Measurements from ENCODE around the gene TMEM100. TPM values are rescaled to one million over a fixed set of nuclear protein-coding genes. Genes with fewer than 3 reads are reported as not detected.

TMEM100 gene
- total and polyA plus RNA-seq, 2 donors (not counting 3 experiments of a cell fraction or from before 2014, with no cell fraction given): not detected

DNA sequence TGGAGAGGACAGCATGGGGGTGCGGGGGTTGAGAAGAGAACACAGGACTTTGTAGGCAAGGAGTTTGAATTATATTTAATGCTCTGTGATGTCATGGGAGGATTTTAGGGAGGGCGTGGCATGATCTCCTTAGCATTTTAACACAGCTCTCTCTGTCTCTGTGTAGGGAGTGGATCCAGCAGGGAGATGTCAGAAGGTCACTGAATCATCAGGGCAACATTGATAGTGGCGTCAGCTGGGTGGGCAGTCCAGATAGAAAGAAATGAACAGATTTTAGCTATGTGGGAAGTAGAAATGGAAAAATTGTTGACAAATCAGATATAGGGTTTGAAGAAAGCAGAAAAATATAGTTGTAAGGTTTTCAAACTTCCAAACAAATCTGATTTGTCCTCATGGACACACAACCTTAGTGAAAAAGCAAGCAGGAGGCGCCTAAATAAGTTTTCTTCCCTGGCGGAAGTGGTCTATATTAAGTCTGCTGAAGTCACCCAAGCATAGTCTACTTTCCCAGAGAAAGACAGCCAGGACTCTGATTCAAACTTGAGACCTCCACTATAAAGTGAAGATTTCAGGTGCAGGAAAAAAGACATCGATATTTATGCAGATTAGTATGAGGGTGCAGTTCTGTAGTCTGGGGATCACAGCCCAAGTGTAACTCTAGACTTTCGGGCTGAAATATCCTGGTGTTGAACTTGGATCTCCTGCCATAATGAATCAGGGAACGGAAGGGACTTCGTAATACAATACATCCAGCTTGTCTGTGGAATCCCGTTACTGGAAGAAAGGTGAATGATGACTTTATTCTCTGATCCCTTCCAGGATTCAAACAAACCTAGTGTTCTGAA, 18.1 kb upstream of the TMEM100 start:
- Histone ChIP-seq H3K9me3 (replicated peaks; ENCODE audit: control insufficient read depth, insufficient read depth, low read length) (no peaks in the 10 kb centered on the region), H3K36me3 (ENCODE audit: control insufficient read depth in 2 of 2, extremely low read depth in 1 of 2, insufficient read depth in 2 of 2, low read length in 2 of 2) (no peaks in the 10 kb centered on the region), H3K4me1 (ENCODE audit: control insufficient read depth, extremely low read depth, insufficient read depth, low read length) (no peaks in the 10 kb centered on the region), H3K4me3 (replicated peaks in 1 of 3; ENCODE audit: insufficient read depth in 1 of 3, low read depth in 1 of 3, low read length in 3 of 3) (no peak overlapping the region), H3K9me1 (replicated peaks; ENCODE audit: control insufficient read depth, extremely low read depth, insufficient read depth, low read length) (no peaks in the 10 kb centered on the region), H3K9ac (replicated peaks; ENCODE audit: extremely low read depth, insufficient read depth, low read length) (no peak overlapping the region), H4K20me1 (replicated peaks; ENCODE audit: control insufficient read depth, extremely low read depth, insufficient read depth, low read length) (no peaks in the 10 kb centered on the region), H2AFZ (ENCODE audit: low read depth, low read length) (no peak overlapping the region), H3K4me2 (ENCODE audit: insufficient read depth, low read length) (no peak overlapping the region), H3K27ac (ENCODE audit: insufficient read depth, low read depth, low read length) (no peak overlapping the region), H3K79me2 (ENCODE audit: control insufficient read depth, insufficient read depth, low read length) (no peaks in the 10 kb centered on the region), H3K27me3 (ENCODE audit: control insufficient read depth in 2 of 2, insufficient read depth in 2 of 2, low read length in 2 of 2) (no peaks in the 10 kb centered on the region)
- dilution Hi-C loops (cut with MboI; ENCODE audit: extremely low pct_ligation_motif_present, low sequenced_read_pairs) (no loop called here), intact Hi-C loops (cut with micrococcal nuclease) (no loop called here)
- no peak for TF ChIP-seq FOS (IDR thresholded peaks at IDR 0.05; ENCODE audit: borderline replicate concordance, insufficient read depth, low read length)
- TF ChIP-seq POLR2A (IDR thresholded peaks at IDR 0.05; ENCODE audit: low read depth, low read length): no peak
- no peak for TF ChIP-seq GATA2 (IDR thresholded peaks at IDR 0.05; ENCODE audit: insufficient read depth, insufficient read length, low read depth, low read length)
- TF ChIP-seq POLR2AphosphoS5 (IDR thresholded peaks at IDR 0.05; ENCODE audit: insufficient read depth, low read depth, low read length): no peak
- no peak for TF ChIP-seq JUN (IDR thresholded peaks at IDR 0.05; ENCODE audit: borderline replicate concordance, insufficient read depth, insufficient read length, low read depth)
- TF ChIP-seq, protein P1, sequence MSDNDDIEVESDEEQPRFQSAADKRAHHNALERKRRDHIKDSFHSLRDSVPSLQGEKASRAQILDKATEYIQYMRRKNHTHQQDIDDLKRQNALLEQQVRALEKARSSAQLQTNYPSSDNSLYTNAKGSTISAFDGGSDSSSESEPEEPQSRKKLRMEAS (IDR thresholded peaks at IDR 0.05; ENCODE audit: insufficient read depth, insufficient read length): no peak
- no peak for TF ChIP-seq MYC (IDR thresholded peaks at IDR 0.05; ENCODE audit: low read depth, low read length)
- TF ChIP-seq, protein P2, sequence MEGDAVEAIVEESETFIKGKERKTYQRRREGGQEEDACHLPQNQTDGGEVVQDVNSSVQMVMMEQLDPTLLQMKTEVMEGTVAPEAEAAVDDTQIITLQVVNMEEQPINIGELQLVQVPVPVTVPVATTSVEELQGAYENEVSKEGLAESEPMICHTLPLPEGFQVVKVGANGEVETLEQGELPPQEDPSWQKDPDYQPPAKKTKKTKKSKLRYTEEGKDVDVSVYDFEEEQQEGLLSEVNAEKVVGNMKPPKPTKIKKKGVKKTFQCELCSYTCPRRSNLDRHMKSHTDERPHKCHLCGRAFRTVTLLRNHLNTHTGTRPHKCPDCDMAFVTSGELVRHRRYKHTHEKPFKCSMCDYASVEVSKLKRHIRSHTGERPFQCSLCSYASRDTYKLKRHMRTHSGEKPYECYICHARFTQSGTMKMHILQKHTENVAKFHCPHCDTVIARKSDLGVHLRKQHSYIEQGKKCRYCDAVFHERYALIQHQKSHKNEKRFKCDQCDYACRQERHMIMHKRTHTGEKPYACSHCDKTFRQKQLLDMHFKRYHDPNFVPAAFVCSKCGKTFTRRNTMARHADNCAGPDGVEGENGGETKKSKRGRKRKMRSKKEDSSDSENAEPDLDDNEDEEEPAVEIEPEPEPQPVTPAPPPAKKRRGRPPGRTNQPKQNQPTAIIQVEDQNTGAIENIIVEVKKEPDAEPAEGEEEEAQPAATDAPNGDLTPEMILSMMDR (IDR thresholded peaks at IDR 0.05; ENCODE audit: extremely low read depth in 1 of 2, insufficient read depth in 1 of 2, low read depth in 1 of 2, low read length in 2 of 2): no peak
- no peak for TF ChIP-seq EZH2 (IDR thresholded peaks at IDR 0.05; ENCODE audit: borderline replicate concordance, low read depth, low read length, severe bottlenecking)
- ChIA-PET CTCF (interaction anchor here (2.1 kb wide), 1 partner anchor 30 kb away, joined by 8 read pairs; no protein-coding TSS in a partner anchor), POLR2A (no interaction called here)
- no TSS peak for BruUV-seq (replicated peaks)
- no peak for FAIRE-seq
- no peak for DNase-seq (ENCODE audit: low read depth, low spot score)

Data from endothelial cell of umbilical vein (primary cell).